ENCODE measurements around the gene TERB1. TPM values are rescaled to one million over a fixed set of nuclear protein-coding genes. Genes with fewer than 3 reads are reported as not detected.

TERB1 gene
- total RNA-seq, 1 experiment from 2014 or later = not detected

- DNase-seq = no peak
- Histone ChIP-seq H3K27me3 (ENCODE audit: control insufficient read depth, insufficient read depth, low read length) (no peaks in the 10 kb centered on the region), H3K4me3 (ENCODE audit: insufficient read depth, low read depth, low read length) (no peak overlapping the region)
Observed at GRCh38 chr16:66714654-66715307, 86.6 kb downstream of the TERB1 start.

DNA sequence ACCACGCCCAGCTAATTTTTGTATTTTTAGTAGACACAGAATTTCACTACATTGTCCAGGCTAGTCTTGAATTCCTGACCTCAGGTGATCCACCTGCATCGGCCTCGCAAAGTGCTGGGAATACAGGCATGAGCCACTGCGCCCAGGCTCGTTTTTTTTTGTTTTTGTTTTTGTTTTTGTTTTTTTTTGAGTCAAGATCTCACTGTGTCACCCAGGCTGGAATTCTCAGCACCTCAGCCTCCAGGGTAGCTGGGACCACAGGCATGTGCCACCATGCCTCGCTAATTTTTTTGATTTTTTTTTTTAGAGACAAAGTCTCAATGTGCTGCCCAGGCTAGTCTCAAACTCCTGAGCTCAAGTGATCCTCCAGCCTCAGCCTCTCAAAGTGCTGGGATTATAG is 87.3 kb downstream of the TERB1 start:
- no peaks in the 10 kb centered on the region for H3K27me3 ChIP-seq (ENCODE audit: control insufficient read depth, insufficient read depth, low read length)
- H3K4me3 ChIP-seq (ENCODE audit: insufficient read depth, low read depth, low read length) = no peak overlapping the region
- H3K36me3 ChIP-seq (replicated peaks; ENCODE audit: control insufficient read depth, insufficient read depth, low read length) = peaks cover 2% of the 10 kb centered on the region; the same call in 1 of the 2 replicates
- DNase-seq = no peak

More at GRCh38 chr16:66714654-66715307, 86.6 kb downstream of the TERB1 start:
- H3K36me3 ChIP-seq (replicated peaks; ENCODE audit: control insufficient read depth, insufficient read depth, low read length) = peaks cover 2% of the 10 kb centered on the region; the same call in 1 of the 2 replicates

DNA sequence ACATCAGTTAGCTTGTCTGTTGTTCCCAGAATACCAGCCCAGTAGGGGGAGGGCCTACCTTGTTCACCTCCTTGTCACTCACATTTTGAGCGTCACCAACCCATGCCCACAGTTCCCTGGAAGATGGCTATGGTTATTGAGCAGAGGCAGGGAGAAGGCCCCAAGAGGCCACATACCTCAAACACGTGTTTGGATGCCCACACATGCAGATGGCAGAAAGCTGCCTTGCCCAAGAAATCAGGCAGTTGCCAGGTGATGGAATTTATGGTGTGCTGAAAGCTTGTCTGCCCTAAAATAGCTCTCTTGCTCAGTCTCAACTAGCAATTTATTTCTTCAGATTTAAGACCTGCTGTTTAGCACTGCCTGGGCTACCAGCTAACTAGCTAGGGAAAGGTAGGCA is 88.3 kb downstream of the TERB1 start:
- DNase-seq = no peak
- Histone ChIP-seq H3K27me3 (ENCODE audit: control insufficient read depth, insufficient read depth, low read length) (no peaks in the 10 kb centered on the region), H3K36me3 (replicated peaks; ENCODE audit: control insufficient read depth, insufficient read depth, low read length) (no peaks in the 10 kb centered on the region), H3K4me3 (ENCODE audit: insufficient read depth, low read depth, low read length) (no peak overlapping the region)

DNA sequence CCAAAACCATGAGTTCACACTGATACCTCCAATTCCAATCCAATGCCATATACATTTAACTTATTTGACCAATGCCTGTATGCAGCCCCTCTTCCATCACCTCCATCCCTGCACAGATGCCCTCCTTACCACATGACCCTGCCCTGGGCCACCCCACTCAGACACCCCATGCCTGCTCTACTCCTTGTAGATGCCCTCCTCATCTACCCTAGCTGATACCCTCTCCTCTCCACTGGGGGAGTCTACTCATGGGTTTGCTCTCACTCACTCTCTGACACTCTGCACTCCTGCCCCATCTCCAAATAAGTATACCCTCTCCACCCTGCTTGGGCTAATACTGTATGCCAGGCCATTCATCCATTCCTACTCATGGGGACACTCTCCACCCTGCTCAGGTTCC is 88.9 kb downstream of the TERB1 start:
- Histone ChIP-seq H3K27me3 (ENCODE audit: control insufficient read depth, insufficient read depth, low read length) (no peaks in the 10 kb centered on the region), H3K36me3 (replicated peaks; ENCODE audit: control insufficient read depth, insufficient read depth, low read length) (no peaks in the 10 kb centered on the region), H3K4me3 (ENCODE audit: insufficient read depth, low read depth, low read length) (no peak overlapping the region)
- no peak for DNase-seq

GRCh38 chr16:66711581-66711980 is 89.8 kb downstream of the TERB1 start:
- DNase-seq = no peak
- Histone ChIP-seq H3K4me3 (ENCODE audit: insufficient read depth, low read depth, low read length) (no peak overlapping the region), H3K36me3 (replicated peaks; ENCODE audit: control insufficient read depth, insufficient read depth, low read length) (no peaks in the 10 kb centered on the region), H3K27me3 (ENCODE audit: control insufficient read depth, insufficient read depth, low read length) (no peaks in the 10 kb centered on the region)

- Histone ChIP-seq H3K4me3 (ENCODE audit: insufficient read depth, low read depth, low read length) (no peak overlapping the region), H3K36me3 (replicated peaks; ENCODE audit: control insufficient read depth, insufficient read depth, low read length) (no peaks in the 10 kb centered on the region)
- DNase-seq = no peak
Observed at GRCh38 chr16:66706506-66706880, 94.9 kb downstream of the TERB1 start.

DNA sequence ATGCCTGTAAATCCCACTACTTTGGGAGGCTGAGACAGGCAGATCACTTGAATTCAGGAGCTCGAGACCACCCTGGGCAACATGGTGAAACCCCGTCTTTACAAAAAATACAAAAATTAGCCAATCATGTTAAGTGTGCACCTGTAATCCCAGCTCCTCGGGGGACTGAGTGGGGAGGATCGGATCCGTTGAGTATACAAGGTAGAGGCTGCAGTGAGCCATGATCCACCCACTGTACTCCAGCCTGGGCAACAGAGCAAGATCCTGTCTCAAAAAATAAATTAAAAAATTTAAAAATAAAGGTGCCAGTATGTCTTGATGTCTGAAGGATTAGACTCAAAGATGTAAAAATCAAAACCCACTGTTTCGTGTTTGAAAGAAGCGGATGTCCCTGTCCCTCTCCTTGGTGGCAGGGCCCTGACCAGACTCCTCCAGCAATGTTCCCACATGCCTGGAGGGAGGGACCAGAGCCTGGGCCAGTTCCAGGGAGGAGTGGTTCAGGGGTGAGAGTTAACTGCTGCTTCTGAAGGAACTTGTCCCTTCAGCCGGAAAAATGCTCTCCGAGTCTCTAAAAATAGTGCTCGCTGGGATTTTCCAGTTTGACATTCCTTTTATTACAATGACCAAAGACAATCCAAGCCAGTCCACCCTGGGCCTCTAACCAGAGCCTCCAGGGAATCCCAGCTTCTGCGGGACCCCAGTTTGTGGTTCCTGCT is 95.4 kb downstream of the TERB1 start:
- no peak for DNase-seq
- H3K4me3 ChIP-seq (ENCODE audit: insufficient read depth, low read depth, low read length) = no peak overlapping the region
- no peaks in the 10 kb centered on the region for H3K36me3 ChIP-seq (replicated peaks; ENCODE audit: control insufficient read depth, insufficient read depth, low read length)
- H3K27me3 ChIP-seq (ENCODE audit: control insufficient read depth, insufficient read depth, low read length) = no peaks in the 10 kb centered on the region

More at GRCh38 chr16:66706506-66706880, 94.9 kb downstream of the TERB1 start:
- H3K27me3 ChIP-seq (ENCODE audit: control insufficient read depth, insufficient read depth, low read length) = no peaks in the 10 kb centered on the region

Other genes with a start within 250 kb of the TERB1 start
- gene CKLF, start 249.0 kb downstream of the TERB1 start, total RNA-seq (2014; rRNA removed; shearing (Covaris generic)) = 34.7 and 35.0 TPM in 2 replicates
- 1.4 and 2.1 TPM in 2 replicates for gene CMTM1, start 235.1 kb downstream of the TERB1 start, total RNA-seq (2014; rRNA removed; shearing (Covaris generic))
- gene CMTM2, start 222.1 kb downstream of the TERB1 start, total RNA-seq (2014; rRNA removed; shearing (Covaris generic)) = 0.48 TPM in 1 of 2 replicates, not detected in the other
- 12.5 and 18.6 TPM in 2 replicates for gene CMTM3, start 196.9 kb downstream of the TERB1 start, total RNA-seq (2014; rRNA removed; shearing (Covaris generic))
- 23.2 and 39.6 TPM in 2 replicates for gene CMTM4, start 104.8 kb downstream of the TERB1 start, total RNA-seq (2014; rRNA removed; shearing (Covaris generic))
- 52.9 and 65.0 TPM in 2 replicates for gene DYNC1LI2, start 50.0 kb downstream of the TERB1 start, total RNA-seq (2014; rRNA removed; shearing (Covaris generic))
- gene NAE1, start 29.4 kb upstream of the TERB1 start, total RNA-seq (2014; rRNA removed; shearing (Covaris generic)) = 149 and 165 TPM in 2 replicates
- gene CA7, start 42.8 kb upstream of the TERB1 start, total RNA-seq (2014; rRNA removed; shearing (Covaris generic)) = 0.48 and 0.78 TPM in 2 replicates
- gene PDP2, start 78.9 kb upstream of the TERB1 start, total RNA-seq (2014; rRNA removed; shearing (Covaris generic)) = 10.5 and 23.7 TPM in 2 replicates
- gene CDH16, start 117.3 kb upstream of the TERB1 start, total RNA-seq (2014; rRNA removed; shearing (Covaris generic)) = not detected in 2 replicates
- gene RRAD, start 124.0 kb upstream of the TERB1 start, total RNA-seq (2014; rRNA removed; shearing (Covaris generic)) = 0.10 TPM in 1 of 2 replicates, not detected in the other
- 91.1 TPM in 2 replicates for gene CIAO2B, start 132.8 kb upstream of the TERB1 start, total RNA-seq (2014; rRNA removed; shearing (Covaris generic))
- gene CES2, start 133.9 kb upstream of the TERB1 start, total RNA-seq (2014; rRNA removed; shearing (Covaris generic)) = 8.3 and 13.0 TPM in 2 replicates
- gene CES3, start 159.7 kb upstream of the TERB1 start, total RNA-seq (2014; rRNA removed; shearing (Covaris generic)) = 0.31 and 0.44 TPM in 2 replicates
- 0.07 and 0.45 TPM in 2 replicates for gene CES4A, start 187.0 kb upstream of the TERB1 start, total RNA-seq (2014; rRNA removed; shearing (Covaris generic))
- gene CBFB, start 227.6 kb upstream of the TERB1 start, total RNA-seq (2014; rRNA removed; shearing (Covaris generic)) = 31.4 and 49.3 TPM in 2 replicates

All from H7 (cell line).